Activated CD8-positive, alpha-beta memory T cell treated with anti-CD3 and anti-CD28 coated beads, Interleukin-2, amount 50 U/mL, for 1 hour (primary cell): ENCODE results near the gene TTC9B.
"Not testable (repeated sequence)": the region's sequence is repeated elsewhere in the genome, so short reads cannot be mapped to it uniquely, and the experiment has no call there.

Experiments used
- DNase-seq: peaks from one replicate; pipeline ENCODE4 v3.0.0-alpha.2; 2020; ENCODE audit errors: extremely low read depth

Gene TTC9B

GRCh38 chr19:40170303-40170989 is 47.7 kb downstream of the TTC9B start:
- not testable (repeated sequence) for DNase-seq

- DNase-seq = not testable (repeated sequence)
These were observed 48.5 kb downstream of the TTC9B start for GRCh38 chr19:40169482-40170302.
